Upper lobe of right lung (tissue), 1 donor: Measurements from ENCODE around the gene NOS1. TPM values are rescaled to one million over a fixed set of nuclear protein-coding genes. Genes with fewer than 3 reads are reported as not detected.

Source experiments
- ATAC-seq: fragments of 200-7000 bp; cut with Tn5 transposase; one replicate; pipeline ENCODE4 v1.9.1; 2020; ENCODE audit warnings: mild to moderate bottlenecking, moderate library complexity
- DNase-seq: peaks from one replicate; pipeline ENCODE4 v3.0.0-alpha.2; 2020
- H3K27ac ChIP-seq: fragments of 200-600 bp; one replicate; pipeline ENCODE4 v1.8.0; 2022
- H3K27me3 ChIP-seq: fragments of 200-600 bp; one replicate; pipeline ENCODE4 v1.8.0; 2022; ENCODE audit warnings: mild to moderate bottlenecking
- H3K36me3 ChIP-seq: fragments of 200-600 bp; one replicate; pipeline ENCODE4 v1.8.0; 2022
- H3K4me1 ChIP-seq: fragments of 200-600 bp; one replicate; pipeline ENCODE4 v1.8.0; 2022
- H3K4me3 ChIP-seq: fragments of 200-600 bp; one replicate; pipeline ENCODE4 v1.8.0; 2022; ENCODE audit warnings: mild to moderate bottlenecking
- H3K9me3 ChIP-seq: fragments of 200-600 bp; one replicate; pipeline ENCODE4 v1.8.0; 2022
- intact Hi-C: fragments of 100-400 bp; cut with DNase I; formaldehyde crosslinking; loops from one replicate; pipeline ENCODE4 v1.11.0; 2022
- total RNA-seq: library from RNA; stranded (reverse); fragmentation: NEBNext Ultra II Directional; extraction: Animal tissue kit (Norgen Biotek cat#: 25700); gene quantifications from one replicate; pipeline ENCODE4 v1.2.1, GENCODE V29; 2021
- TF ChIP-seq, protein P1 (sequence below): fragments of 200-600 bp; IDR thresholded peaks from one replicate; pipeline ENCODE4 v1.8.0; 2022; ENCODE audit warnings: antibody characterized with exemption
- donor health status: DM: no; HTN: yes; CAD: no; lungs with severe emphysema.

Gene NOS1
- total RNA-seq, 1 donor from 2014 or later, result 4.9 TPM

DNA sequence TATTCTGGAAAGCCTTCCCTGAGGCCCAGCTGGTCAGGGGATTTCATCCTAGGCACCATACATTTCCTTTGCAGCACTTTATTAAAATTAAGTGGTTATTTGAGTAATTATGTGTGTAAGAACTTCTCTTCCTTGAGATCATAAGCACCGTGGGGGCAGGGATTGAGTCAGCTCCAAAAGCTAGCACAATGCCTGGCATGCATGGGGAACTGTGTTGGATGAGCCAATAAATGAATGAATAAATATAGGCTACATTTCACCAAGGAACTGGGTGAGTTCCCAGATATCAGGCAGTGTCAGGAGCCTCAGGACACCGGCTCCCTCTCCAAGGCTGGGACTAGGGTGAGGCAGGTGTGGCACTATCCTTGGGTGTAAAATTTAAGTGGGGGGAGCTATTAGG, 88.3 kb downstream of the NOS1 start:
- no peak for ATAC-seq
- Histone ChIP-seq H3K4me3 (no peak overlapping the region), H3K27me3 (no peaks in the 10 kb centered on the region), H3K9me3 (no peaks in the 10 kb centered on the region), H3K36me3 (no peaks in the 10 kb centered on the region), H3K4me1 (no peaks in the 10 kb centered on the region), H3K27ac (no peak overlapping the region)
- TF ChIP-seq, protein P1, sequence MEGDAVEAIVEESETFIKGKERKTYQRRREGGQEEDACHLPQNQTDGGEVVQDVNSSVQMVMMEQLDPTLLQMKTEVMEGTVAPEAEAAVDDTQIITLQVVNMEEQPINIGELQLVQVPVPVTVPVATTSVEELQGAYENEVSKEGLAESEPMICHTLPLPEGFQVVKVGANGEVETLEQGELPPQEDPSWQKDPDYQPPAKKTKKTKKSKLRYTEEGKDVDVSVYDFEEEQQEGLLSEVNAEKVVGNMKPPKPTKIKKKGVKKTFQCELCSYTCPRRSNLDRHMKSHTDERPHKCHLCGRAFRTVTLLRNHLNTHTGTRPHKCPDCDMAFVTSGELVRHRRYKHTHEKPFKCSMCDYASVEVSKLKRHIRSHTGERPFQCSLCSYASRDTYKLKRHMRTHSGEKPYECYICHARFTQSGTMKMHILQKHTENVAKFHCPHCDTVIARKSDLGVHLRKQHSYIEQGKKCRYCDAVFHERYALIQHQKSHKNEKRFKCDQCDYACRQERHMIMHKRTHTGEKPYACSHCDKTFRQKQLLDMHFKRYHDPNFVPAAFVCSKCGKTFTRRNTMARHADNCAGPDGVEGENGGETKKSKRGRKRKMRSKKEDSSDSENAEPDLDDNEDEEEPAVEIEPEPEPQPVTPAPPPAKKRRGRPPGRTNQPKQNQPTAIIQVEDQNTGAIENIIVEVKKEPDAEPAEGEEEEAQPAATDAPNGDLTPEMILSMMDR, result no peak
- no peak for DNase-seq
- intact Hi-C loops, result no loop called here

DNA sequence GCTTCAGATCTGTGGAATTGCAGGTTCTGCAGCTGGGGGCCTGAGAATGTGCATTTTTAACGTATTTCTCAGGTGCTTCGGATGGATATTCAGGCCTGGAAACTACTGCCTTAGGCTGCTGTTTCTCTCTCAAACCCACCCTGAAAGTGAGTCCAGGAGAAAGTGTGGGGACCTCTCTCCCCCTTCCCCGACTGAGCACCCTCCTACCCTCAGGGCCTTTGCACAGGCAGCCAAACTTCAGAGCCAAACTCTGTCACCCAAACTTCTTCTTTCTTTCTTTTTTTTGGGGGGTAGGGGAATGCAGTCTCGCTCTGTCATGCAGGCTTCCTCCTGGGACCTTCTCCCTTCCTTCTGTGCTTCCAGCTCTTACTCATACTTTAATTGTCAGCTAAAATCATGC, 88.7 kb downstream of the NOS1 start:
- TF ChIP-seq, protein P1, result no peak
- DNase-seq, result no peak
- intact Hi-C loops, result no loop called here

GRCh38 chr12:117262749-117263148, 98.7 kb downstream of the NOS1 start:
- Histone ChIP-seq H3K9me3 (no peaks in the 10 kb centered on the region), H3K36me3 (no peaks in the 10 kb centered on the region), H3K4me3 (no peak overlapping the region), H3K27me3 (no peaks in the 10 kb centered on the region), H3K4me1 (no peaks in the 10 kb centered on the region), H3K27ac (no peak overlapping the region)
- intact Hi-C loops, result no loop called here
- ATAC-seq (no peak), DNase-seq (no peak)
- TF ChIP-seq, protein P1, result no peak

More for the DNA sequence above, 88.7 kb downstream of the NOS1 start:
- Histone ChIP-seq H3K36me3 (no peaks in the 10 kb centered on the region), H3K4me1 (no peaks in the 10 kb centered on the region), H3K27me3 (no peaks in the 10 kb centered on the region), H3K4me3 (no peak overlapping the region), H3K27ac (no peak overlapping the region), H3K9me3 (no peaks in the 10 kb centered on the region)
- no peak for ATAC-seq

DNA sequence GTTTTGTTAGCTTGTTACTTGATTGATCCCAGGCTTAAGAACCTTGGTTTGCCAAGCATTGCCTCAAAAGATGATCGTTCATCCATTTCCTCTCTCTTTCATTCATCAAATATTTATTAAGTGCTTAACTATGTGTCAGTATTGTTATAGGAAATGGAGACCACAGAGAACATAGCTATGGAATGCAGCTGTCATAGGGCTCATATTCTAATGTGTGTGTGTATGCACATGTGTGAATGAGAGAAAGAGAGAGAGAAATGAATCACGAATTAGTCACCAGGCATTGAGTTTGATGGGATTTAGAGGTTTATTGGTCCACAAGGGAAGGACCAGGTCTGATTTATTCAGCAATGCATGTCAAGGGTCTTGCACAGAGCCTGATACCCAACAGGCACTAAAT, 100.2 kb downstream of the NOS1 start:
- Histone ChIP-seq H3K36me3 (no peaks in the 10 kb centered on the region), H3K27me3 (no peaks in the 10 kb centered on the region), H3K9me3 (no peaks in the 10 kb centered on the region), H3K4me3 (no peak overlapping the region), H3K4me1 (no peaks in the 10 kb centered on the region), H3K27ac (no peak overlapping the region)
- intact Hi-C loops, result no loop called here
- DNase-seq (no peak), ATAC-seq (no peak)
- TF ChIP-seq, protein P1, result no peak

DNA sequence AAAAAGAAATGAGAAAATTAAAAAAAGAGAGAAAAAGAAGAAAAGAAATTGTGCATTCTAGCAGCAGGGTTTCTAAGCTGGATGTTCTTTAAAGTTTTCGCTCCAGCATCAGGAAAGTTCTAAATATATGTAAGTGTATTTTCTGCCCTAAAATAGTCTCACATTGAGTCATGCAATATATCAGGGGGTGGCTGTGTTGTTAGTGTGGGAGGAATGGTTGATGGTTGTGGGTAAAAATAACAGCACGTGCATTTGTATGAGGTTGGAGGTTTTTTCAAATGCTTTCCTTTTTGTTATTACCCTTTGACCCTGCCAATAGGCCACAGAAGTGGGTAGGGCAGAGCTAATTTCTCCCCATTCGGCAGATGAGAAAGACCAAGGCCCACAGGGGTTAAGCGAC, 106.0 kb downstream of the NOS1 start:
- no peak overlapping the region for H3K27ac ChIP-seq
- intact Hi-C loops, result no loop called here
- ATAC-seq (no peak), DNase-seq (no peak)
- no peaks in the 10 kb centered on the region for H3K4me1 ChIP-seq
- TF ChIP-seq, protein P1, result no peak
- H3K9me3 ChIP-seq, result no peaks in the 10 kb centered on the region
- H3K36me3 ChIP-seq, result no peaks in the 10 kb centered on the region
- no peak overlapping the region for H3K4me3 ChIP-seq
- no peaks in the 10 kb centered on the region for H3K27me3 ChIP-seq

GRCh38 chr12:117243488-117243887, 117.9 kb downstream of the NOS1 start:
- H3K27ac ChIP-seq, result no peak overlapping the region
- H3K4me3 ChIP-seq, result no peak overlapping the region
- intact Hi-C loops, result no loop called here
- H3K27me3 ChIP-seq, result no peaks in the 10 kb centered on the region
- H3K4me1 ChIP-seq, result no peaks in the 10 kb centered on the region
- ATAC-seq, result no peak
- TF ChIP-seq, protein P1, result no peak
- no peaks in the 10 kb centered on the region for H3K9me3 ChIP-seq
- no peaks in the 10 kb centered on the region for H3K36me3 ChIP-seq
- no peak for DNase-seq
